DOHH2 (cell line): Measurements from ENCODE around the gene MICAL3.

Source experiments
- H3F3A ChIP-seq: fragments of 200-600 bp; sonication (generic), shearing (Covaris generic); 2 replicates; pipeline ENCODE4 v1.6.0; 2016; ENCODE audit warnings: antibody characterized with exemption, mild to moderate bottlenecking; ENCODE audit not compliant: control insufficient read depth, insufficient read depth
- H3K27ac ChIP-seq: fragments of 200-600 bp; sonication (generic); 2 replicates; pipeline ENCODE4 v1.5.1; 2014; ENCODE audit warnings: low read depth, mild to moderate bottlenecking, low read length, moderate library complexity
- H3K27me3 ChIP-seq: fragments of 200-600 bp; sonication (generic); 2 replicates; pipeline ENCODE4 v1.6.1; 2014; ENCODE audit warnings: mild to moderate bottlenecking, low read length, mixed read lengths; ENCODE audit not compliant: control insufficient read depth
- H3K36me3 ChIP-seq: fragments of 200-600 bp; sonication (generic); 2 replicates; pipeline ENCODE4 v1.6.1; 2014; ENCODE audit warnings: mild to moderate bottlenecking, low read length, moderate library complexity, mixed read lengths; ENCODE audit not compliant: control insufficient read depth
- H3K4me1 ChIP-seq: fragments of 200-600 bp; sonication (generic); 2 replicates; pipeline ENCODE4 v1.6.1; 2014; ENCODE audit warnings: mild to moderate bottlenecking, low read length, mixed read lengths; ENCODE audit not compliant: control insufficient read depth
- H3K4me2 ChIP-seq: fragments of 200-600 bp; sonication (generic); 2 replicates; pipeline ENCODE4 v1.6.0; 2014; ENCODE audit warnings: mild to moderate bottlenecking, low read length, moderate library complexity
- H3K4me3 ChIP-seq: fragments of 200-600 bp; sonication (generic); 2 replicates; pipeline ENCODE4 v1.5.1; 2014; ENCODE audit warnings: mild to moderate bottlenecking, low read length, mixed read lengths
- H3K79me2 ChIP-seq: fragments of 200-600 bp; sonication (generic); 2 replicates; pipeline ENCODE4 v1.6.1; 2014; ENCODE audit warnings: mild to moderate bottlenecking, low read length, mixed read lengths; ENCODE audit not compliant: control insufficient read depth
- H3K9me2 ChIP-seq: fragments of 200-600 bp; sonication (generic); replicated peaks from 2 replicates; pipeline ENCODE4 v1.6.1; 2014; ENCODE audit warnings: mild to moderate bottlenecking, low read length, mixed read lengths; ENCODE audit not compliant: control insufficient read depth
- H3K9me3 ChIP-seq: fragments of 200-600 bp; sonication (generic); 2 replicates; pipeline ENCODE4 v1.6.1; 2014; ENCODE audit warnings: antibody characterized with exemption, low read length, mixed read lengths; ENCODE audit not compliant: control insufficient read depth, insufficient read depth
- H4K20me1 ChIP-seq: fragments of 200-600 bp; sonication (generic); 2 replicates; pipeline ENCODE4 v1.6.0; 2014; ENCODE audit warnings: low read depth, mild to moderate bottlenecking, antibody characterized with exemption, low read length, moderate library complexity; ENCODE audit not compliant: control insufficient read depth, insufficient read depth
- EZH2phosphoT487 ChIP-seq: fragments of 200-600 bp; sonication (generic); IDR thresholded peaks from 2 replicates; pipeline ENCODE4 v1.6.1; 2017; ENCODE audit warnings: borderline replicate concordance, mild to moderate bottlenecking, antibody characterized with exemption, low read length, moderate library complexity, mixed read lengths
- TF ChIP-seq, protein P1 (sequence below): fragments of 200-600 bp; sonication (generic); IDR thresholded peaks from one replicate; pipeline ENCODE4 v1.5.1; 2014; ENCODE audit warnings: antibody characterized with exemption, mild to moderate bottlenecking, low read depth, low read length; ENCODE audit not compliant: poor library complexity, severe bottlenecking

MICAL3 gene

DNA sequence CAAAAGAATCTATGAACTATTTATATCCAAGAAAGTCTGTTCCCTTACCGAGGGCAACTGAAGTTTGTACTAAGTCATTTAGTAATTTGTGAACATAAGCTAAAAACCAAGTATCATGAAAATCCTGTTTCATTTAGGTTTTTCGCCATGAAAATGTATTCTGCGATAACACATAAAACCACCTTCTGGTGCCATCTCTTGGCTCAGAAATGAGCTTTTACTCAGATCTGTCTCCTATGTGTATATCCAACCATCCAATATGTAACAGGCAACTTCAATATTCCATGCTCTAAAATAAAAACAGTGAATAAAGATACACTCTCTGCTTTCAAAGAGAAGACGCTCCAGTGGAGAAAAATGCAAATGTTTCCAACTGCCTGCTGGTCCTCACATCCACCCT is 132.0 kb downstream of the MICAL3 start:
- TF ChIP-seq, protein P1, sequence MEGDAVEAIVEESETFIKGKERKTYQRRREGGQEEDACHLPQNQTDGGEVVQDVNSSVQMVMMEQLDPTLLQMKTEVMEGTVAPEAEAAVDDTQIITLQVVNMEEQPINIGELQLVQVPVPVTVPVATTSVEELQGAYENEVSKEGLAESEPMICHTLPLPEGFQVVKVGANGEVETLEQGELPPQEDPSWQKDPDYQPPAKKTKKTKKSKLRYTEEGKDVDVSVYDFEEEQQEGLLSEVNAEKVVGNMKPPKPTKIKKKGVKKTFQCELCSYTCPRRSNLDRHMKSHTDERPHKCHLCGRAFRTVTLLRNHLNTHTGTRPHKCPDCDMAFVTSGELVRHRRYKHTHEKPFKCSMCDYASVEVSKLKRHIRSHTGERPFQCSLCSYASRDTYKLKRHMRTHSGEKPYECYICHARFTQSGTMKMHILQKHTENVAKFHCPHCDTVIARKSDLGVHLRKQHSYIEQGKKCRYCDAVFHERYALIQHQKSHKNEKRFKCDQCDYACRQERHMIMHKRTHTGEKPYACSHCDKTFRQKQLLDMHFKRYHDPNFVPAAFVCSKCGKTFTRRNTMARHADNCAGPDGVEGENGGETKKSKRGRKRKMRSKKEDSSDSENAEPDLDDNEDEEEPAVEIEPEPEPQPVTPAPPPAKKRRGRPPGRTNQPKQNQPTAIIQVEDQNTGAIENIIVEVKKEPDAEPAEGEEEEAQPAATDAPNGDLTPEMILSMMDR: no peak
- no peak for TF ChIP-seq EZH2phosphoT487

DNA sequence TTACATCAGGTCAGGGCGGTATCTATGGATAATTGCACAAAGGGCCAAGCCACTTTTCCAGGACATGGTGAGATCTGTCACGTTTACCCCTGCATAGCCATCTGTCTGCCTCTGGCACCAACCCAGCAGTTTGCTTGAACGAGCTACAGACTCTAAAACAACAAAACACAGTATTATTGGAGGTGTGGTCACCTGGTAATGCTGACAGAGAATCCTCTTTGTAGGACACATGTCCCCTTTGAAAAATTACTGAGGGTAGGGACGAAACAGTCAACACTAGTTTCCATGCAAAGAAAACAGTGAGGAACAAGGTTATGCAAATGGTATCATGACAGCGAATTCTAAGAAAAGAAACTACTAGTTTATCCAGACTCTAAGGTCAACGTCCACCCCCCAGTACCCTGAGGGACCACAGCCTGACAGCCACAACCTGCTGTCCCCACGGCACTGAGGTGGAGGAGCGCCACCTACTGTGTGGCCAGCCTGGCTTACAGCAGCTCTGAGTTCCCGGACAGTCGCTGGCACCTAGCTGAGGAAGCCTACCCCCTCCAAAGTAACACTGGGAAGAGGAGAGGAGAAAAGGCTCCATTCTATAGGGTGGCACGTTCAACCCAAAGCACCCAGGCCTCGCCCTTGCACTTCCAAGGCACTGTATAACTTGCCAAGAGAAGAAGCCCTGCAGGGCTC is 132.7 kb downstream of the MICAL3 start:
- Histone ChIP-seq H3K27me3 (no peaks in the 10 kb centered on the region), H3K4me2 (no peak overlapping the region), H3K4me1 (no peaks in the 10 kb centered on the region), H3F3A (no peaks in the 10 kb centered on the region), H3K27ac (no peak overlapping the region), H3K36me3 (peaks cover 86% of the 10 kb centered on the region), H4K20me1 (no peaks in the 10 kb centered on the region), H3K79me2 (no peaks in the 10 kb centered on the region), H3K4me3 (no peak overlapping the region), H3K9me2 (no peaks in the 10 kb centered on the region), H3K9me3 (no peaks in the 10 kb centered on the region)
- TF ChIP-seq, protein P1: peak; percentile 52
- no peak for TF ChIP-seq EZH2phosphoT487

More for the DNA sequence above, 132.0 kb downstream of the MICAL3 start:
- Histone ChIP-seq H3K36me3 (peaks cover 84% of the 10 kb centered on the region), H4K20me1 (no peaks in the 10 kb centered on the region), H3K27ac (no peak overlapping the region), H3K4me3 (no peak overlapping the region), H3K79me2 (no peaks in the 10 kb centered on the region), H3K4me1 (no peaks in the 10 kb centered on the region), H3K4me2 (no peak overlapping the region), H3K9me3 (no peaks in the 10 kb centered on the region), H3F3A (no peaks in the 10 kb centered on the region), H3K27me3 (no peaks in the 10 kb centered on the region), H3K9me2 (no peaks in the 10 kb centered on the region)

DNA sequence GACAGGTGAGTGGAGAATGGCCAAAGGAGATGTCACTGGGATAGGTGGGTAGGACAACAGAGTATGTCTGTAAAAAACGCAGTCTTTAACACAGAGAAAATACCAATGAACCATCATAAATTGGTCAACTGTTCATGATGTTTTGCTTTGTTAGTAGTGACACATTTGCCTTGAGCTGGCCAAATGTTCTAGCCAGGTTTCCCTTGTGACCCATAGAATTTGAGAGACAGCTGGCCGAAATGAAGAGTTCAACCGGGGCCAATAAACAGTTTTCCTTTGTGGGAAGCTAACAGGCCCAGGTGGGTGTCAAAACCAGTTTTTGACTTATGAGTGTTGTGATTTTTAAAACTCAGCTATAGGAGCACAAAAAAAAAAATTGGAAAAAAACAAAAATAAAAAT is 133.5 kb downstream of the MICAL3 start:
- no peaks in the 10 kb centered on the region for H3K27me3 ChIP-seq
- no peak overlapping the region for H3K27ac ChIP-seq
- H4K20me1 ChIP-seq: no peaks in the 10 kb centered on the region
- H3K4me1 ChIP-seq: no peaks in the 10 kb centered on the region
- no peaks in the 10 kb centered on the region for H3F3A ChIP-seq
- H3K9me2 ChIP-seq: no peaks in the 10 kb centered on the region
- peaks cover 82% of the 10 kb centered on the region for H3K36me3 ChIP-seq
- no peaks in the 10 kb centered on the region for H3K9me3 ChIP-seq
- H3K79me2 ChIP-seq: no peaks in the 10 kb centered on the region
- TF ChIP-seq EZH2phosphoT487: no peak
- no peak overlapping the region for H3K4me2 ChIP-seq
- no peak overlapping the region for H3K4me3 ChIP-seq

DNA sequence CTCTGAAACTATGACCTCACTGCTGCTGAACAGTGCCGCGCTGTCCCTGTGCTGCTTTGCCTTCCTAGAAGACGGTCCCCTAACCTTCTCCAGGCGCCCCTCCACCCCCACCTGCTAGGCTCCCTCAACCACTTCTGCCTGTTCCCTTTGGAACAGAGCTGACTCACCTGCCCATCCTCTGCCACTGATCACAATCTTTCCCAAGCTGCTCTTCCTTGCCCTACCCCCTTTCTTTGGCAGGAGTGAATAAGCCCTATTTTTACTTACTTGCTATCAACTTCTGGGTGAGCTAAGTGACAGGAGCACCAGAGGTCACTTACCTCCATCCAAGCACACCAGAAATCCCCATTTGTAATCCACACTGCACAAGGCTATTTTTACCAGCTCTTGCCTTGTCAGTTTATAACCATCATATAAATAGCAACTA is 134.1 kb downstream of the MICAL3 start:
- no peak overlapping the region for H3K4me2 ChIP-seq
- H3K9me2 ChIP-seq: no peaks in the 10 kb centered on the region
- no peak overlapping the region for H3K27ac ChIP-seq
- H3K4me3 ChIP-seq: no peak overlapping the region
- no peaks in the 10 kb centered on the region for H4K20me1 ChIP-seq
- H3K36me3 ChIP-seq: peaks cover 82% of the 10 kb centered on the region
- TF ChIP-seq, protein P1: no peak
- TF ChIP-seq EZH2phosphoT487: no peak
- H3K27me3 ChIP-seq: no peaks in the 10 kb centered on the region
- H3K4me1 ChIP-seq: no peaks in the 10 kb centered on the region
- no peaks in the 10 kb centered on the region for H3K9me3 ChIP-seq
- H3F3A ChIP-seq: no peaks in the 10 kb centered on the region
- H3K79me2 ChIP-seq: no peaks in the 10 kb centered on the region
